Activated CD8-positive, alpha-beta memory T cell treated with anti-CD3 and anti-CD28 coated beads, Interleukin-2, amount 10 ng/mL, durations not matched to agents 7 days and 5 days (primary cell): ENCODE results near the gene CFAP53. TPM values are rescaled to one million over a fixed set of nuclear protein-coding genes. Genes with fewer than 3 reads are reported as not detected.
A peak's percentile ranks its signal among the peaks of the same experiment; 100 is the strongest.

Source experiments
- ATAC-seq: fragments of 150-1000 bp; cut with Tn5 transposase; one replicate; pipeline ENCODE4 v1.10.0; 2021; ENCODE audit warnings: moderate library complexity
- CTCF ChIA-PET: fragments of 350-600 bp; sonication (Branson Sonifier 250); formaldehyde crosslinking; loops from one replicate; lab custom pipeline; 2021; ENCODE audit warnings: antibody characterized with exemption; lab: Charles Lee
- DNase-seq: peaks from one replicate; pipeline ENCODE4 v3.0.0-alpha.2; 2020
- H3K27ac Mint-ChIP-seq: one replicate; pipeline ENCODE4 v1.8.0; 2021; ENCODE audit warnings: mild to moderate bottlenecking, mixed read lengths
- H3K27me3 Mint-ChIP-seq: one replicate; pipeline ENCODE4 v1.8.0; 2021; ENCODE audit warnings: mixed read lengths
- H3K36me3 Mint-ChIP-seq: one replicate; pipeline ENCODE4 v1.8.0; 2021; ENCODE audit warnings: mild to moderate bottlenecking, mixed read lengths
- H3K4me1 Mint-ChIP-seq: one replicate; pipeline ENCODE4 v1.8.0; 2021; ENCODE audit warnings: mixed read lengths
- H3K4me3 Mint-ChIP-seq: one replicate; pipeline ENCODE4 v1.8.0; 2021; ENCODE audit warnings: mild to moderate bottlenecking, moderate library complexity, mixed read lengths
- H3K9me3 Mint-ChIP-seq: one replicate; pipeline ENCODE4 v1.8.0; 2022; ENCODE audit warnings: low read depth, mixed read lengths
- total RNA-seq, 2 experiments: library from RNA; stranded (reverse); gene quantifications; one replicate each; pipeline ENCODE4 v1.2.3, GENCODE V29; 2021

CFAP53 gene
- total RNA-seq, 2 experiments from 2014 or later: 0.16 to 0.50 TPM

GRCh38 chr18:50285631-50286321, 19.5 kb upstream of the CFAP53 start:
- no peak for ATAC-seq
- Mint-ChIP-seq H3K4me1 (peaks cover 45% of the 10 kb centered on the region), H3K4me3 (peak overlapping the region; percentile 92), H3K9me3 (no peaks in the 10 kb centered on the region), H3K36me3 (peaks cover 44% of the 10 kb centered on the region), H3K27ac (peak overlapping the region; percentile 94), H3K27me3 (no peaks in the 10 kb centered on the region)
- CTCF ChIA-PET: no interaction called here
- no peak for DNase-seq

GRCh38 chr18:50285071-50285470, 18.8 kb upstream of the CFAP53 start:
- DNase-seq: no peak
- H3K27ac Mint-ChIP-seq: no peak overlapping the region
- H3K4me1 Mint-ChIP-seq: peaks cover 50% of the 10 kb centered on the region
- peaks cover 48% of the 10 kb centered on the region for H3K36me3 Mint-ChIP-seq
- CTCF ChIA-PET: no interaction called here
- H3K4me3 Mint-ChIP-seq: no peak overlapping the region
- no peak for ATAC-seq
- no peaks in the 10 kb centered on the region for H3K27me3 Mint-ChIP-seq
- no peaks in the 10 kb centered on the region for H3K9me3 Mint-ChIP-seq

GRCh38 chr18:50284255-50284885, 18.1 kb upstream of the CFAP53 start:
- Mint-ChIP-seq H3K27me3 (no peaks in the 10 kb centered on the region), H3K36me3 (peaks cover 48% of the 10 kb centered on the region), H3K9me3 (no peaks in the 10 kb centered on the region), H3K27ac (peak overlapping the region; percentile 41), H3K4me3 (no peak overlapping the region), H3K4me1 (peaks cover 56% of the 10 kb centered on the region)
- ATAC-seq (no peak), DNase-seq (no peak)
- CTCF ChIA-PET: no interaction called here

GRCh38 chr18:50283469-50284209, 17.3 kb upstream of the CFAP53 start:
- no peaks in the 10 kb centered on the region for H3K9me3 Mint-ChIP-seq
- H3K4me1 Mint-ChIP-seq: peaks cover 58% of the 10 kb centered on the region
- no peaks in the 10 kb centered on the region for H3K27me3 Mint-ChIP-seq
- H3K4me3 Mint-ChIP-seq: no peak overlapping the region
- peak; percentile 52 for DNase-seq
- peaks cover 54% of the 10 kb centered on the region for H3K36me3 Mint-ChIP-seq
- H3K27ac Mint-ChIP-seq: peak overlapping the region; percentile 41
- CTCF ChIA-PET: interaction anchor here (2.9 kb wide), 1 partner anchor 15 kb away, joined by 16 read pairs; no protein-coding TSS in a partner anchor
- ATAC-seq: no peak

GRCh38 chr18:50282521-50283335, 16.4 kb upstream of the CFAP53 start:
- DNase-seq: no peak
- ATAC-seq: no peak
- Mint-ChIP-seq H3K36me3 (peaks cover 57% of the 10 kb centered on the region), H3K9me3 (no peaks in the 10 kb centered on the region), H3K4me3 (peak overlapping the region; percentile 1), H3K27ac (peak overlapping the region; percentile 95), H3K27me3 (no peaks in the 10 kb centered on the region), H3K4me1 (peaks cover 60% of the 10 kb centered on the region)
- CTCF ChIA-PET: interaction anchor here (1.3 to 2.9 kb wide), 4 partner anchors 8 to 147 kb away, joined by 3 to 16 read pairs (median 4); no protein-coding TSS in a partner anchor

GRCh38 chr18:50281972-50282520, 15.8 kb upstream of the CFAP53 start:
- CTCF ChIA-PET: interaction anchor here (0.7 to 2.9 kb wide), 8 partner anchors 8 to 148 kb away, joined by 3 to 22 read pairs (median 6); partner anchors contain the start of gene CFAP53
- Mint-ChIP-seq H3K9me3 (no peaks in the 10 kb centered on the region), H3K36me3 (peaks cover 53% of the 10 kb centered on the region), H3K27me3 (no peaks in the 10 kb centered on the region), H3K4me1 (peaks cover 60% of the 10 kb centered on the region), H3K4me3 (peak overlapping the region; percentile 99), H3K27ac (peak overlapping the region; percentile 95)
- DNase-seq: no peak
- no peak for ATAC-seq

- CTCF ChIA-PET: interaction anchor here (0.7 to 2.9 kb wide), 8 partner anchors 9 to 148 kb away, joined by 3 to 22 read pairs (median 6); partner anchors contain the start of gene CFAP53
- Mint-ChIP-seq H3K36me3 (peaks cover 58% of the 10 kb centered on the region), H3K9me3 (no peaks in the 10 kb centered on the region), H3K27ac (peak within 1 kb of the TSS; percentile 95), H3K4me3 (peak within 1 kb of the TSS; percentile 99), H3K27me3 (no peaks in the 10 kb centered on the region), H3K4me1 (peaks cover 54% of the 10 kb centered on the region)
- ATAC-seq: peak; percentile 92
- peak; percentile 98 for DNase-seq
Measured at GRCh38 chr18:50281295-50281971, 15.1 kb upstream of the CFAP53 start, which contains the start of gene MBD1. Gene MBD1 (minus strand): TSS chr18:50281523. CDS start chr18:50279992, 1,531 bp downstream.

GRCh38 chr18:50280707-50281294, 14.5 kb upstream of the CFAP53 start:
- Mint-ChIP-seq H3K27ac (peak overlapping the region; percentile 95), H3K9me3 (no peaks in the 10 kb centered on the region), H3K4me3 (peak overlapping the region; percentile 99), H3K4me1 (peaks cover 49% of the 10 kb centered on the region), H3K27me3 (no peaks in the 10 kb centered on the region), H3K36me3 (peaks cover 60% of the 10 kb centered on the region)
- ATAC-seq: no peak
- CTCF ChIA-PET: interaction anchor here (1.0 to 2.9 kb wide), 4 partner anchors 9 to 76 kb away, joined by 6 to 22 read pairs (median 11); partner anchors contain the start of gene CFAP53
- no peak for DNase-seq

GRCh38 chr18:50279752-50280151, 13.5 kb upstream of the CFAP53 start:
- Mint-ChIP-seq H3K27ac (peak overlapping the region; percentile 95), H3K4me3 (peak overlapping the region; percentile 99), H3K36me3 (peaks cover 62% of the 10 kb centered on the region), H3K4me1 (peaks cover 44% of the 10 kb centered on the region), H3K9me3 (no peaks in the 10 kb centered on the region), H3K27me3 (no peaks in the 10 kb centered on the region)
- DNase-seq (no peak), ATAC-seq (no peak)
- CTCF ChIA-PET: interaction anchor here (2.1 kb wide), 1 partner anchor 11 kb away, joined by 12 read pairs; no protein-coding TSS in a partner anchor

- Mint-ChIP-seq H3K27ac (no peak overlapping the region), H3K27me3 (no peaks in the 10 kb centered on the region), H3K4me3 (no peak overlapping the region), H3K4me1 (peaks cover 29% of the 10 kb centered on the region), H3K36me3 (peaks cover 61% of the 10 kb centered on the region), H3K9me3 (no peaks in the 10 kb centered on the region)
- no peak for ATAC-seq
- DNase-seq: no peak
- CTCF ChIA-PET: interaction anchor here (2.1 kb wide), 1 partner anchor 9 kb away, joined by 12 read pairs; no protein-coding TSS in a partner anchor
Measured at GRCh38 chr18:50277942-50278341, 11.6 kb upstream of the CFAP53 start.

- Mint-ChIP-seq H3K27ac (no peak overlapping the region), H3K27me3 (no peaks in the 10 kb centered on the region), H3K36me3 (peaks cover 63% of the 10 kb centered on the region), H3K4me3 (no peak overlapping the region), H3K9me3 (no peaks in the 10 kb centered on the region), H3K4me1 (peaks cover 20% of the 10 kb centered on the region)
- CTCF ChIA-PET: interaction anchor here (0.6 kb wide), 1 partner anchor 8 kb away, joined by 3 read pairs; no protein-coding TSS in a partner anchor
- DNase-seq (no peak), ATAC-seq (no peak)
Measured at GRCh38 chr18:50276452-50276851, 10.2 kb upstream of the CFAP53 start.
